ENCODE measurements around the gene LRRC14B.

DNA sequence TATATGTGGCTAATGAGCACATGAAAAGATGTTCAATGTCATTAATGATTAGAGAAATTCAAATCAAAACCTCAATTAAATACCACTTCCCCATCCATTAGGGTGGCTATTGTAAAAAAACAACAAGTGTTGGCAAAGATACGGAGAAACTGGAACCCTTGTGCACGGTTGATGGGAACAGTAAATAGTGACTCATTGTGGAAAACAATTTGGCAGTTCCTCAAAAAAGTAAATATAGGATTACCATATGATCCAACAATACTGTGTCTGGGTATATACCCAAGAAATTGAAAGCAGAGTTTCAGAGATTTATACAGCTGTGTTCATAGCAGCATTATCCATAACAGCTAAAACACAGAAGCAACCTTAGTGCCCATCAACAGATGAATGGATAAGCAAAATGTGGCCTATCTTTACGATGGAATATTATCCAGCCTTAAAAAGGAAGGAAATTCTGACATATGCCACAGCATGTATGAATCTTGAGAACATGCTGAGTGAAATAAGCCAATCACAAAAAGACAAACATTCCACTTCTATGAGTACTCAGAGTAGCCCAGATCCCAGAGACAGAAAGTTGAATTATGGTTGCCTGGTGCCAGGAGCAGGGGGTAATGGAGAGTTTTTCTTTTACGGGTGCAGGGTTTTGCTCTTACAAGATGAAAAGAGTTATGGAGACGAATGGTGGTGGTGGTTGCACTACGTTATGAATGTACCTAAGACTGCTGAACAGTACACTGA lies 41.4 kb upstream of the LRRC14B start:
- TF ChIP-seq, protein P1, sequence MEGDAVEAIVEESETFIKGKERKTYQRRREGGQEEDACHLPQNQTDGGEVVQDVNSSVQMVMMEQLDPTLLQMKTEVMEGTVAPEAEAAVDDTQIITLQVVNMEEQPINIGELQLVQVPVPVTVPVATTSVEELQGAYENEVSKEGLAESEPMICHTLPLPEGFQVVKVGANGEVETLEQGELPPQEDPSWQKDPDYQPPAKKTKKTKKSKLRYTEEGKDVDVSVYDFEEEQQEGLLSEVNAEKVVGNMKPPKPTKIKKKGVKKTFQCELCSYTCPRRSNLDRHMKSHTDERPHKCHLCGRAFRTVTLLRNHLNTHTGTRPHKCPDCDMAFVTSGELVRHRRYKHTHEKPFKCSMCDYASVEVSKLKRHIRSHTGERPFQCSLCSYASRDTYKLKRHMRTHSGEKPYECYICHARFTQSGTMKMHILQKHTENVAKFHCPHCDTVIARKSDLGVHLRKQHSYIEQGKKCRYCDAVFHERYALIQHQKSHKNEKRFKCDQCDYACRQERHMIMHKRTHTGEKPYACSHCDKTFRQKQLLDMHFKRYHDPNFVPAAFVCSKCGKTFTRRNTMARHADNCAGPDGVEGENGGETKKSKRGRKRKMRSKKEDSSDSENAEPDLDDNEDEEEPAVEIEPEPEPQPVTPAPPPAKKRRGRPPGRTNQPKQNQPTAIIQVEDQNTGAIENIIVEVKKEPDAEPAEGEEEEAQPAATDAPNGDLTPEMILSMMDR (IDR thresholded peaks at IDR 0.05; ENCODE audit: insufficient read depth, low read length) = no peak
- TF ChIP-seq POLR2AphosphoS5 (IDR thresholded peaks at IDR 0.05; ENCODE audit: low read depth) = no peak
- TF ChIP-seq, protein P2, sequence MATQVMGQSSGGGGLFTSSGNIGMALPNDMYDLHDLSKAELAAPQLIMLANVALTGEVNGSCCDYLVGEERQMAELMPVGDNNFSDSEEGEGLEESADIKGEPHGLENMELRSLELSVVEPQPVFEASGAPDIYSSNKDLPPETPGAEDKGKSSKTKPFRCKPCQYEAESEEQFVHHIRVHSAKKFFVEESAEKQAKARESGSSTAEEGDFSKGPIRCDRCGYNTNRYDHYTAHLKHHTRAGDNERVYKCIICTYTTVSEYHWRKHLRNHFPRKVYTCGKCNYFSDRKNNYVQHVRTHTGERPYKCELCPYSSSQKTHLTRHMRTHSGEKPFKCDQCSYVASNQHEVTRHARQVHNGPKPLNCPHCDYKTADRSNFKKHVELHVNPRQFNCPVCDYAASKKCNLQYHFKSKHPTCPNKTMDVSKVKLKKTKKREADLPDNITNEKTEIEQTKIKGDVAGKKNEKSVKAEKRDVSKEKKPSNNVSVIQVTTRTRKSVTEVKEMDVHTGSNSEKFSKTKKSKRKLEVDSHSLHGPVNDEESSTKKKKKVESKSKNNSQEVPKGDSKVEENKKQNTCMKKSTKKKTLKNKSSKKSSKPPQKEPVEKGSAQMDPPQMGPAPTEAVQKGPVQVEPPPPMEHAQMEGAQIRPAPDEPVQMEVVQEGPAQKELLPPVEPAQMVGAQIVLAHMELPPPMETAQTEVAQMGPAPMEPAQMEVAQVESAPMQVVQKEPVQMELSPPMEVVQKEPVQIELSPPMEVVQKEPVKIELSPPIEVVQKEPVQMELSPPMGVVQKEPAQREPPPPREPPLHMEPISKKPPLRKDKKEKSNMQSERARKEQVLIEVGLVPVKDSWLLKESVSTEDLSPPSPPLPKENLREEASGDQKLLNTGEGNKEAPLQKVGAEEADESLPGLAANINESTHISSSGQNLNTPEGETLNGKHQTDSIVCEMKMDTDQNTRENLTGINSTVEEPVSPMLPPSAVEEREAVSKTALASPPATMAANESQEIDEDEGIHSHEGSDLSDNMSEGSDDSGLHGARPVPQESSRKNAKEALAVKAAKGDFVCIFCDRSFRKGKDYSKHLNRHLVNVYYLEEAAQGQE (IDR thresholded peaks at IDR 0.05; ENCODE audit: insufficient replicate concordance, low read depth) = no peak
- TF ChIP-seq GABPA (IDR thresholded peaks at IDR 0.05; ENCODE audit: low read depth) = no peak
- no peak for TF ChIP-seq SPI1 (IDR thresholded peaks at IDR 0.05; ENCODE audit: borderline replicate concordance, low read depth)

Data from HL-60 (cell line).